ENCODE data around the gene MMP17. TPM values are rescaled to one million over a fixed set of nuclear protein-coding genes. Genes with fewer than 3 reads are reported as not detected.

MMP17 gene
- polyA plus RNA-seq, 1 of the 3 experiments (the other 2 are of a cell fraction): 14.0 TPM

- TF ChIP-seq, protein P1, sequence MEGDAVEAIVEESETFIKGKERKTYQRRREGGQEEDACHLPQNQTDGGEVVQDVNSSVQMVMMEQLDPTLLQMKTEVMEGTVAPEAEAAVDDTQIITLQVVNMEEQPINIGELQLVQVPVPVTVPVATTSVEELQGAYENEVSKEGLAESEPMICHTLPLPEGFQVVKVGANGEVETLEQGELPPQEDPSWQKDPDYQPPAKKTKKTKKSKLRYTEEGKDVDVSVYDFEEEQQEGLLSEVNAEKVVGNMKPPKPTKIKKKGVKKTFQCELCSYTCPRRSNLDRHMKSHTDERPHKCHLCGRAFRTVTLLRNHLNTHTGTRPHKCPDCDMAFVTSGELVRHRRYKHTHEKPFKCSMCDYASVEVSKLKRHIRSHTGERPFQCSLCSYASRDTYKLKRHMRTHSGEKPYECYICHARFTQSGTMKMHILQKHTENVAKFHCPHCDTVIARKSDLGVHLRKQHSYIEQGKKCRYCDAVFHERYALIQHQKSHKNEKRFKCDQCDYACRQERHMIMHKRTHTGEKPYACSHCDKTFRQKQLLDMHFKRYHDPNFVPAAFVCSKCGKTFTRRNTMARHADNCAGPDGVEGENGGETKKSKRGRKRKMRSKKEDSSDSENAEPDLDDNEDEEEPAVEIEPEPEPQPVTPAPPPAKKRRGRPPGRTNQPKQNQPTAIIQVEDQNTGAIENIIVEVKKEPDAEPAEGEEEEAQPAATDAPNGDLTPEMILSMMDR (IDR thresholded peaks at IDR 0.05): peak; percentile 59
- TF ChIP-seq MEF2A (IDR thresholded peaks at IDR 0.05; ENCODE audit: borderline replicate concordance, low read depth): no peak
These were observed 5.9 kb downstream of the MMP17 start (continued) for GRCh38 chr12:131833896-131834641.

DNA sequence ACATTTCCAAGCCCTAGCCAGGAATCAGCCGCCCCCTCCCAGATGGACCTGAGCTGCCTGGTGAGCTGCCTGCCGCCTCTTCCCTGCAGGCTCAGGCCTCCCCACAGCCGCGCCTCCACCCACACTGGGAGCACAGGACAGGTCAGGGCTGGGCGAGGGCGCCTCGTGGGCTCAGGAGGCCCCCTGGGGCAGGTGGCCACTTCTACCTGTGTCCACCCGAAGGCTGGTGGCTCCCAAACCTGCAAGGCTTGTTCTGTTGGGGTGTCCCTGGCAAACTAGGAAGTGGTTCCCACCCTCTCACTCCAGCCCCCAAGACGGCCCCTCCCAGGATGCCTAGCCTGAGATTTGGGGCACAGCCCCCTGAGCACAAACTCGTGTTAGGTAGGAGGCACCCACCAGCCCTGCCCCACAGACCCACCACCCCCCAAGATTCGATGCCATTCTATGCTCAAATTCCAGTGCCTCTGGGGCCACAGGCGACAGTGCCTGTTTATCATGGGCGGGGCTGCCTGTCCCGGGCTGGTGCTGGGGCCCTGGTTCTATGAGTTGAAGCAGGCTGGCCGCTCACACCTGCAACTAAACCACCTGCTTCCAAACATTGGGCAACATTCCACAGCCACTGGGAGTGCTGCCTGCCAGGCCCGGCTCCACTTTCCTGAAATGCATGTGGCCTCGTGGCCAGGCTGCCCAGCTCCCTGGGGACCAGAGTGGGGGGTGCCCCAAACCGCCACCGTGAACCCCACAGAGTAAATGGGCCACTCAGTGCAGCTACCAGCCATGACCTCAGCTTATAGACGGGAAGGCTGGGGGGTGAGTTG is 6.8 kb downstream of the MMP17 start:
- H3K27me3 ChIP-seq (ENCODE audit: insufficient read depth): no peaks in the 10 kb centered on the region
- CTCF ChIA-PET: interaction anchor here (0.8 to 3.5 kb wide), 18 partner anchors 10 to 914 kb away, joined by 3 to 27 read pairs (median 6); partner anchors contain the start of genes EP400 and PUS1
- H4K20me1 ChIP-seq (ENCODE audit: insufficient read depth): no peaks in the 10 kb centered on the region
- no peak for DNase-seq
- no peak overlapping the region for H3K4me2 ChIP-seq
- H3K27ac ChIP-seq (ENCODE audit: low read depth in 2 of 2, low read length in 1 of 2): no peak overlapping the region; a peak in 1 of 4 replicates
- no peak overlapping the region for H3K4me3 ChIP-seq (ENCODE audit: low read depth in 2 of 2, low read length in 1 of 2)
- POLR2A ChIA-PET: no interaction called here
- no peaks in the 10 kb centered on the region for H3F3A ChIP-seq (replicated peaks; ENCODE audit: insufficient read depth)
- TF ChIP-seq TCF12 (IDR thresholded peaks at IDR 0.05): no peak
- TF ChIP-seq GABPA (IDR thresholded peaks at IDR 0.05; ENCODE audit: low read depth): no peak
- TF ChIP-seq PBX3 (IDR thresholded peaks at IDR 0.05): no peak
- TF ChIP-seq EZH2phosphoT487 (IDR thresholded peaks at IDR 0.05; ENCODE audit: borderline replicate concordance, low read depth): no peak
- TF ChIP-seq, protein P2, sequence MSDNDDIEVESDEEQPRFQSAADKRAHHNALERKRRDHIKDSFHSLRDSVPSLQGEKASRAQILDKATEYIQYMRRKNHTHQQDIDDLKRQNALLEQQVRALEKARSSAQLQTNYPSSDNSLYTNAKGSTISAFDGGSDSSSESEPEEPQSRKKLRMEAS (IDR thresholded peaks at IDR 0.05; ENCODE audit: low read depth): no peak
- no peak for TF ChIP-seq TEAD4 (IDR thresholded peaks at IDR 0.05; ENCODE audit: borderline replicate concordance, insufficient read depth)
- no peak overlapping the region for H3K9ac ChIP-seq
- WGBS (ENCODE audit: low lambda C conversion rate): 66% methylated on average over 7 of the region's 20 CpGs
- no peaks in the 10 kb centered on the region for H3K79me2 ChIP-seq (ENCODE audit: insufficient read depth)
- no peaks in the 10 kb centered on the region for H3K9me2 ChIP-seq
- peaks cover 3 to 29% of the 10 kb centered on the region in 2 experiments; a peak in 1 of 4 replicates for H3K4me1 ChIP-seq (ENCODE audit: control insufficient read depth in 1 of 2, insufficient read depth in 2 of 2, low read depth in 1 of 2, low read length in 1 of 2)
- no peaks in the 10 kb centered on the region for H3K36me3 ChIP-seq (replicated peaks in 1 of 2; ENCODE audit: control insufficient read depth in 1 of 2, insufficient read depth in 2 of 2, low read length in 1 of 2)
- no peaks in the 10 kb centered on the region for H3K9me3 ChIP-seq
- no peak overlapping the region for H2AFZ ChIP-seq (ENCODE audit: low read depth)
